Liver (tissue), 3 donors: ENCODE data around the gene FYB1.

Experiments used
- CTCF ChIP-seq: fragments of 150-350 bp; IDR thresholded peaks from 2 replicates; pipeline ENCODE4 v1.5.1; 2017; ENCODE audit warnings: improper control_type of control experiment, low read depth, low read length; ENCODE audit not compliant: missing input control
- GABPA ChIP-seq, 2 donors: IDR thresholded peaks in 1 of 2; conservative IDR thresholded peaks in 1 of 2; 2 replicates each; pipeline ENCODE4 v1.6.1; 2016; ENCODE audit warnings: antibody characterized with exemption in 2 of 2, mild to moderate bottlenecking in 1 of 2, moderate library complexity in 1 of 2
- donor health status: healthy.
- donor health status: healthy.

GRCh38 chr5:39192450-39193160 lies 26.8 kb downstream of the FYB1 start:
- TF ChIP-seq GABPA (IDR thresholded peaks at IDR 0.05 in 1 of 2, conservative IDR thresholded peaks at IDR 0.05 in 1 of 2) (no peak), CTCF (no peak)
